Progenitor cell of endocrine pancreas (in vitro differentiated cells): ENCODE results near the gene P3R3URF. TPM values are rescaled to one million over a fixed set of nuclear protein-coding genes. Genes with fewer than 3 reads are reported as not detected.

ENCODE experiments used
- DNase-seq: peaks from one replicate; pipeline ENCODE4 v3.0.0; 2021; ENCODE audit warnings: low spot score; ENCODE audit not compliant: unreplicated experiment
- H3K27ac Mint-ChIP-seq: 2 replicates; pipeline ENCODE4 v1.8.0; 2021; ENCODE audit warnings: mild to moderate bottlenecking, moderate library complexity, mixed read lengths
- H3K27me3 Mint-ChIP-seq: 2 replicates; pipeline ENCODE4 v1.8.0; 2021; ENCODE audit warnings: mixed read lengths
- H3K36me3 Mint-ChIP-seq: 2 replicates; pipeline ENCODE4 v1.8.0; 2022; ENCODE audit warnings: mixed read lengths; ENCODE audit not compliant: insufficient read depth
- H3K4me1 Mint-ChIP-seq: 2 replicates; pipeline ENCODE4 v1.8.0; 2021; ENCODE audit warnings: low read depth, mixed read lengths
- H3K4me3 Mint-ChIP-seq: 2 replicates; pipeline ENCODE4 v1.8.0; 2021; ENCODE audit warnings: low read depth, mild to moderate bottlenecking, moderate library complexity, mixed read lengths
- H3K9me3 Mint-ChIP-seq: 2 replicates; pipeline ENCODE4 v1.8.0; 2021; ENCODE audit warnings: low read depth, mixed read lengths
- total RNA-seq: library from RNA; stranded (reverse); gene quantifications from 2 replicates; pipeline ENCODE4 v1.2.1, GENCODE V29; 2021
- TF ChIP-seq, protein P1 (sequence below): fragments of 200-600 bp; sonication (generic); IDR thresholded peaks from one replicate; pipeline ENCODE4 v1.5.0; 2021; ENCODE audit warnings: antibody characterized with exemption, mild to moderate bottlenecking; ENCODE audit not compliant: unreplicated experiment

P3R3URF gene
- total RNA-seq, 1 donor from 2014 or later: not detected

DNA sequence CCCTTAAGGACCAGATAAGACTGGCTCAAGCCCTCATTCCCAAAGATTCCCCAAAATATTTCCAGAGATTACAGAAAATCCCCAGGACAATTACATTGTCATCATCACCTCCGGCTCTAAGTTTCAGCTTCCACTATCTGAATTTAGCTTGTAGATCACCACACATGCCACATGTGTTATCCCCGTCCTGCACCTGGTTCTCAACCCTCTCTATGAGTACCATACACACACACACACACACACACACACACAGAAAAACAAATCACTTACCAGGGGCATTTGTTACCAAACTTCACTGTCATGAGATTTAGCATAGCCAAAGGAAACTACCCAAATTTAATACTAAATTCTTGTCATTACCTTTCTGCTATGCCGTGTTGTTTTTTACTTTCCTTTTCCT, 16.8 kb downstream of the P3R3URF start:
- no peaks in the 10 kb centered on the region for H3K4me1 Mint-ChIP-seq
- no peaks in the 10 kb centered on the region for H3K36me3 Mint-ChIP-seq
- no peaks in the 10 kb centered on the region for H3K9me3 Mint-ChIP-seq

DNA sequence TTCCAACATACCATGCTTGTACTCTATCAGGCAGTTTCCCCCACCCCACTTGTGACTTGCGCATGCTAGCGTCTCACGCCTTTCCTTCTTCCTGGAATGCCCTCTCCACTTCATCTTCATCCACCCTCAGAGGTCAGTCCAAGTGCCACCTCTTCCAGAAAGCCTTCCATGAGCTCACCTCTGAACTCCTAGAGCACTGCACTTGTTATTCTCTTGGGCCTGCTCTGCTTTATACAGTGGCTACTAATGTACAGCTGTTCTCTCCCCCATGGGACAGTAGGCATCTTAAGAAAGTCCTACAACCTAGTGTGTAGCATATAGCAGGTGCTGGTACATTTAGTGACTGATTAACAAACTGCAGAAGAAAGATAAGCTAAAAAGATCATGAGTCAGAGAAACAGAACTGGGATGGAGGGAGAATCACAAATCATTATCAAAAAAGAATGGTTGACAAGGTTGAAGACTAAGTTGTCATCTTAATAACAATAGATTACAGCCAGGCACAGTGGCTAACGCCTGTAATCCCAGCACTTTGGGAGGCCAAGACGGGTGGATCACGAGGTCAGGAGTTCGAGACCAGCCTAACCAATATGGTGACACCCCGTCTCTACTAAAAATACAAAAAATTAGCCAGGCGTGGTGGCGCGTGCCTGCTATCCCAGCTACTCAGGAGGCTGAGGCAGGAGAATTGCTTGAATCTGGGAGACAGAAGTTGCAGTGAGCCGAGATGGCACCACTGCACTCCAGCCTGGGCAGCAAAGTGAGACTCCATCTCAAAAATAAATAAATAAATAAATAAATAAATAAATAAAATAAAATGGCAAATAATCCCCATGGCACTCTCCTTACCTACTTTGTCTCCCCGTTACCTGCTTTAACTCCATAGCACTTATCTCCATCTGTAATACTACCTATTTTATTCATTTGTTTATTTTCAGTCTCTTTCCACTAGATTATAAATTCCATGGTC, 17.7 kb downstream of the P3R3URF start:
- H3K9me3 Mint-ChIP-seq: no peaks in the 10 kb centered on the region
- DNase-seq: no peak
- H3K36me3 Mint-ChIP-seq: no peaks in the 10 kb centered on the region
- TF ChIP-seq, protein P1, sequence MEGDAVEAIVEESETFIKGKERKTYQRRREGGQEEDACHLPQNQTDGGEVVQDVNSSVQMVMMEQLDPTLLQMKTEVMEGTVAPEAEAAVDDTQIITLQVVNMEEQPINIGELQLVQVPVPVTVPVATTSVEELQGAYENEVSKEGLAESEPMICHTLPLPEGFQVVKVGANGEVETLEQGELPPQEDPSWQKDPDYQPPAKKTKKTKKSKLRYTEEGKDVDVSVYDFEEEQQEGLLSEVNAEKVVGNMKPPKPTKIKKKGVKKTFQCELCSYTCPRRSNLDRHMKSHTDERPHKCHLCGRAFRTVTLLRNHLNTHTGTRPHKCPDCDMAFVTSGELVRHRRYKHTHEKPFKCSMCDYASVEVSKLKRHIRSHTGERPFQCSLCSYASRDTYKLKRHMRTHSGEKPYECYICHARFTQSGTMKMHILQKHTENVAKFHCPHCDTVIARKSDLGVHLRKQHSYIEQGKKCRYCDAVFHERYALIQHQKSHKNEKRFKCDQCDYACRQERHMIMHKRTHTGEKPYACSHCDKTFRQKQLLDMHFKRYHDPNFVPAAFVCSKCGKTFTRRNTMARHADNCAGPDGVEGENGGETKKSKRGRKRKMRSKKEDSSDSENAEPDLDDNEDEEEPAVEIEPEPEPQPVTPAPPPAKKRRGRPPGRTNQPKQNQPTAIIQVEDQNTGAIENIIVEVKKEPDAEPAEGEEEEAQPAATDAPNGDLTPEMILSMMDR: no peak
- H3K27ac Mint-ChIP-seq: no peak overlapping the region
- H3K4me3 Mint-ChIP-seq: no peak overlapping the region
- H3K4me1 Mint-ChIP-seq: no peaks in the 10 kb centered on the region
- H3K27me3 Mint-ChIP-seq: peaks cover 6% of the 10 kb centered on the region

More for the DNA sequence above, 16.8 kb downstream of the P3R3URF start:
- DNase-seq: no peak
- H3K27ac Mint-ChIP-seq: no peak overlapping the region
- H3K4me3 Mint-ChIP-seq: no peak overlapping the region
- peaks cover 9% of the 10 kb centered on the region for H3K27me3 Mint-ChIP-seq
- TF ChIP-seq, protein P1: no peak

DNA sequence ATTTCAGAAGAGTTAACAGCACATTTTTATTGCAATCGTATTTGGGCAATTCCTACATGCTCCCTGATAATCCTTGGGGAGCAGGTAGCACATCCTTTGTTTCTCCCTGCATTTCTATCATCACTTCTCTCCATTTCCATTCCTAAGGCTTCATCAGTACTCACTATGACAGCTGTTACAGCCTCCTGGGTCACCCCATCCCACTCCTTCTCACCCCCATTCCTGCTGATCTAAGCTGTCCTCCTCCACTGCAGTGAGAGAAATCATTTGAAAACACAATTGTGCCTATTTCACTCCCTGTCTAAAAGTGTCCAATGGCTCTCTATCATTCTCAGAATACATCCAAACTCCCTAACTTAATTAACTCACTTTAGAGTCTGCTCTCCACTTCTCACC, 18.4 kb downstream of the P3R3URF start:
- DNase-seq: no peak
- no peak overlapping the region for H3K27ac Mint-ChIP-seq
- H3K27me3 Mint-ChIP-seq: peaks cover 4% of the 10 kb centered on the region
- no peaks in the 10 kb centered on the region for H3K4me1 Mint-ChIP-seq
- H3K36me3 Mint-ChIP-seq: no peaks in the 10 kb centered on the region
- TF ChIP-seq, protein P1: no peak
- H3K9me3 Mint-ChIP-seq: no peaks in the 10 kb centered on the region
- no peak overlapping the region for H3K4me3 Mint-ChIP-seq

DNA sequence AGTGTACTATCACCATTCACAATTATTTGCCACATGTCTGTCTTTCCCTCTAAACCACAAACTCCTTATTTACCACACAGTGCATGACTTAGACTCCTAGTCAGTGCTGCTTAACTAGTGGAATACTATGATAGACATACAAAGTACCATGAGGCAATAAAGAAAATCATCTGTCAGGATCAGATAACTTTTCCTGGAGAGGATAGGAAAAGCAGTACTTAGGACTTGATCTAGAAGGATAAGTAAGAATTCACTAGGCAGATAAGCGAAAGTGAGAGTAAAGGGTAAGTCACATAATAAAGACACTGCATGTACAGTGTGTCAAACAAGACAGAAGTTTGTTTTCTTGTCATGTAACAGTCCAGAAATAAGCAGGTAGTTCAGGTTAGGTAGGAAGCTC, 22.6 kb downstream of the P3R3URF start:
- H3K27ac Mint-ChIP-seq: no peak overlapping the region
- no peak overlapping the region for H3K4me3 Mint-ChIP-seq
- TF ChIP-seq, protein P1: no peak
- no peaks in the 10 kb centered on the region for H3K4me1 Mint-ChIP-seq
- no peaks in the 10 kb centered on the region for H3K36me3 Mint-ChIP-seq
- H3K27me3 Mint-ChIP-seq: peaks cover 4% of the 10 kb centered on the region
- H3K9me3 Mint-ChIP-seq: no peaks in the 10 kb centered on the region
- no peak for DNase-seq

DNA sequence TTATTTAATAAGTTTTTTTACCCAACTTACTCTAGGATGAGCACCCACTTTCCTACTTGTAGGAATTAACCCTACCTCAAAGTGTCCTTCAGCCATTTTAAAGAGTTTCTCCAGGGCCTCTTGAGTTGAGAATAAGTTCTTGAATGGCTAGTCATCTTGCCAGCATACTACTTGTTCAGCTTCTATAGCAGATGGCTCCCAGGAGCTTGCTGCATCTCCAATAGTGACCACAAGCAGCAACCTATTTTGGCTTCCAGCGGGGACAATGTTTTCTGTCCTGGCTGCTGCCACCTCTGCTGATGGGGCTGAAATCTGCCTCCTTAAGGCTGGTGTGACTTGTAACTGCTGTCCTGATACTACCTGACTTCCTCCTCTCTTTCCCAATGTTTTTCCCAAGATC, 23.1 kb downstream of the P3R3URF start:
- H3K36me3 Mint-ChIP-seq: no peaks in the 10 kb centered on the region
- H3K27me3 Mint-ChIP-seq: peaks cover 4% of the 10 kb centered on the region
- H3K4me1 Mint-ChIP-seq: no peaks in the 10 kb centered on the region
- H3K4me3 Mint-ChIP-seq: no peak overlapping the region
- no peaks in the 10 kb centered on the region for H3K9me3 Mint-ChIP-seq
- TF ChIP-seq, protein P1: no peak
- H3K27ac Mint-ChIP-seq: no peak overlapping the region
- DNase-seq: no peak
